ENCODE data around the gene GNRH2. TPM values are rescaled to one million over a fixed set of nuclear protein-coding genes. Genes with fewer than 3 reads are reported as not detected.
A peak's percentile ranks its signal among the peaks of the same experiment; 100 is the strongest.

GNRH2 gene
- 0.20 TPM for polyA plus RNA-seq (2013, experiment 1 of 2)
- polyA plus RNA-seq (2013, experiment 2 of 2): not detected

GRCh38 chr20:3043322-3043721, at the start of gene GNRH2:
GNRH2 (plus strand) TSS chr20:3043622; CDS start chr20:3044415, 793 bp downstream.
- H3K79me1 ChIP-seq (ENCODE audit: low read length): peaks cover 12% of the 10 kb centered on the region
- no peak within 1 kb of the TSS for H3K56ac ChIP-seq (ENCODE audit: low read length)
- H3K4ac ChIP-seq (ENCODE audit: low read depth, low read length): no peak within 1 kb of the TSS
- H2BK15ac ChIP-seq (replicated peaks; ENCODE audit: low read depth): no peak within 1 kb of the TSS
- no peak within 1 kb of the TSS for H2AK5ac ChIP-seq (ENCODE audit: low read length)
- H3K4me2 ChIP-seq (ENCODE audit: low read length): no peak within 1 kb of the TSS
- no peak within 1 kb of the TSS for H4K5ac ChIP-seq (ENCODE audit: low read length)
- no CpG with 5 or more reads among the region's 3 CpGs for WGBS (ENCODE audit: extremely low coverage, insufficient coverage, low lambda C conversion rate)
- no peak within 1 kb of the TSS for H3K23ac ChIP-seq (ENCODE audit: low read length)
- H3K79me2 ChIP-seq (ENCODE audit: control insufficient read depth, insufficient read depth, low read length): peaks cover 10% of the 10 kb centered on the region
- H2BK120ac ChIP-seq (ENCODE audit: low read depth, low read length): no peak within 1 kb of the TSS
- no peak within 1 kb of the TSS for H3K9ac ChIP-seq (ENCODE audit: low read length)
- H3K18ac ChIP-seq (ENCODE audit: low read length): no peak within 1 kb of the TSS
- H3K36me3 ChIP-seq (ENCODE audit: control insufficient read depth, insufficient read depth, low read length): peaks cover 5% of the 10 kb centered on the region
- H3K27ac ChIP-seq (ENCODE audit: low read depth, low read length): no peak within 1 kb of the TSS
- H2BK5ac ChIP-seq (ENCODE audit: low read length): no peak within 1 kb of the TSS
- no peak within 1 kb of the TSS for H4K8ac ChIP-seq (ENCODE audit: low read depth, low read length)
- peaks cover 3% of the 10 kb centered on the region for H3K4me1 ChIP-seq (ENCODE audit: control insufficient read depth, low read depth, low read length)
- H3K27me3 ChIP-seq (ENCODE audit: insufficient read depth, low read length, poor library complexity): no peaks in the 10 kb centered on the region
- DNase-seq: no peak
- H3K4me3 ChIP-seq (ENCODE audit: low read length): no peak within 1 kb of the TSS

- H3K36me3 ChIP-seq (ENCODE audit: control insufficient read depth, insufficient read depth, low read length): no peaks in the 10 kb centered on the region
- no peak overlapping the region for H4K8ac ChIP-seq (ENCODE audit: low read depth, low read length)
- no peaks in the 10 kb centered on the region for H3K4me1 ChIP-seq (ENCODE audit: control insufficient read depth, low read depth, low read length)
- no peak overlapping the region for H3K4ac ChIP-seq (ENCODE audit: low read depth, low read length)
- H3K18ac ChIP-seq (ENCODE audit: low read length): no peak overlapping the region
- no peak overlapping the region for H3K56ac ChIP-seq (ENCODE audit: low read length)
- no peak overlapping the region for H3K4me3 ChIP-seq (ENCODE audit: low read length)
- no CpG with 5 or more reads among the region's 2 CpGs for WGBS (ENCODE audit: extremely low coverage, insufficient coverage, low lambda C conversion rate)
- H3K23ac ChIP-seq (ENCODE audit: low read length): no peak overlapping the region
- H3K79me1 ChIP-seq (ENCODE audit: low read length): no peaks in the 10 kb centered on the region
- H3K27ac ChIP-seq (ENCODE audit: low read depth, low read length): no peak overlapping the region
- no peak overlapping the region for H2BK120ac ChIP-seq (ENCODE audit: low read depth, low read length)
- H3K27me3 ChIP-seq (ENCODE audit: insufficient read depth, low read length, poor library complexity): no peaks in the 10 kb centered on the region
- no peaks in the 10 kb centered on the region for H3K79me2 ChIP-seq (ENCODE audit: control insufficient read depth, insufficient read depth, low read length)
- no peak for DNase-seq
- no peak overlapping the region for H3K4me2 ChIP-seq (ENCODE audit: low read length)
- H2AK5ac ChIP-seq (ENCODE audit: low read length): no peak overlapping the region
- H4K5ac ChIP-seq (ENCODE audit: low read length): no peak overlapping the region
- no peak overlapping the region for H2BK5ac ChIP-seq (ENCODE audit: low read length)
- H2BK15ac ChIP-seq (replicated peaks; ENCODE audit: low read depth): no peak overlapping the region
- no peak overlapping the region for H3K9ac ChIP-seq (ENCODE audit: low read length)
Measured at GRCh38 chr20:2995796-2996195, 47.6 kb upstream of the GNRH2 start.

GRCh38 chr20:2998728-2999127, 44.7 kb upstream of the GNRH2 start:
- Histone ChIP-seq H4K5ac (ENCODE audit: low read length) (no peak overlapping the region), H3K18ac (ENCODE audit: low read length) (no peak overlapping the region), H4K8ac (ENCODE audit: low read depth, low read length) (no peak overlapping the region), H3K23ac (ENCODE audit: low read length) (no peak overlapping the region), H3K56ac (ENCODE audit: low read length) (no peak overlapping the region), H3K27ac (ENCODE audit: low read depth, low read length) (no peak overlapping the region), H2BK5ac (ENCODE audit: low read length) (no peak overlapping the region), H2BK120ac (ENCODE audit: low read depth, low read length) (no peak overlapping the region), H3K79me1 (ENCODE audit: low read length) (no peaks in the 10 kb centered on the region), H3K36me3 (ENCODE audit: control insufficient read depth, insufficient read depth, low read length) (peaks cover 2% of the 10 kb centered on the region), H3K4me3 (ENCODE audit: low read length) (no peak overlapping the region), H3K4me2 (ENCODE audit: low read length) (no peak overlapping the region), H3K27me3 (ENCODE audit: insufficient read depth, low read length, poor library complexity) (no peaks in the 10 kb centered on the region), H3K4me1 (ENCODE audit: control insufficient read depth, low read depth, low read length) (no peaks in the 10 kb centered on the region), H3K79me2 (ENCODE audit: control insufficient read depth, insufficient read depth, low read length) (no peaks in the 10 kb centered on the region), H2BK15ac (replicated peaks; ENCODE audit: low read depth) (no peak overlapping the region), H3K9ac (ENCODE audit: low read length) (no peak overlapping the region), H2AK5ac (ENCODE audit: low read length) (no peak overlapping the region), H3K4ac (ENCODE audit: low read depth, low read length) (no peak overlapping the region)
- DNase-seq: no peak

GRCh38 chr20:3000852-3001523, 42.4 kb upstream of the GNRH2 start:
- Histone ChIP-seq H2BK120ac (ENCODE audit: low read depth, low read length) (no peak overlapping the region), H3K27me3 (ENCODE audit: insufficient read depth, low read length, poor library complexity) (no peaks in the 10 kb centered on the region), H2AK5ac (ENCODE audit: low read length) (no peak overlapping the region), H3K4me3 (ENCODE audit: low read length) (no peak overlapping the region), H3K27ac (ENCODE audit: low read depth, low read length) (no peak overlapping the region), H3K56ac (ENCODE audit: low read length) (no peak overlapping the region), H2BK5ac (ENCODE audit: low read length) (no peak overlapping the region), H3K9ac (ENCODE audit: low read length) (no peak overlapping the region), H3K4me1 (ENCODE audit: control insufficient read depth, low read depth, low read length) (no peaks in the 10 kb centered on the region), H4K5ac (ENCODE audit: low read length) (no peak overlapping the region), H3K18ac (ENCODE audit: low read length) (no peak overlapping the region), H3K4me2 (ENCODE audit: low read length) (no peak overlapping the region), H3K79me2 (ENCODE audit: control insufficient read depth, insufficient read depth, low read length) (no peaks in the 10 kb centered on the region), H2BK15ac (replicated peaks; ENCODE audit: low read depth) (no peak overlapping the region), H3K36me3 (ENCODE audit: control insufficient read depth, insufficient read depth, low read length) (peaks cover 2% of the 10 kb centered on the region), H4K8ac (ENCODE audit: low read depth, low read length) (no peak overlapping the region), H3K4ac (ENCODE audit: low read depth, low read length) (no peak overlapping the region), H3K23ac (ENCODE audit: low read length) (no peak overlapping the region), H3K79me1 (ENCODE audit: low read length) (no peaks in the 10 kb centered on the region)
- peak; percentile 70 for DNase-seq
- WGBS (ENCODE audit: extremely low coverage, insufficient coverage, low lambda C conversion rate): no CpG with 5 or more reads among the region's 7 CpGs

- Histone ChIP-seq H2BK15ac (replicated peaks; ENCODE audit: low read depth) (no peak overlapping the region), H3K4me2 (ENCODE audit: low read length) (no peak overlapping the region), H4K5ac (ENCODE audit: low read length) (no peak overlapping the region), H3K4me3 (ENCODE audit: low read length) (no peak overlapping the region), H3K27me3 (ENCODE audit: insufficient read depth, low read length, poor library complexity) (no peaks in the 10 kb centered on the region), H3K79me1 (ENCODE audit: low read length) (no peaks in the 10 kb centered on the region), H3K4ac (ENCODE audit: low read depth, low read length) (no peak overlapping the region), H3K79me2 (ENCODE audit: control insufficient read depth, insufficient read depth, low read length) (no peaks in the 10 kb centered on the region), H2BK120ac (ENCODE audit: low read depth, low read length) (no peak overlapping the region), H3K23ac (ENCODE audit: low read length) (no peak overlapping the region), H3K36me3 (ENCODE audit: control insufficient read depth, insufficient read depth, low read length) (peaks cover 2% of the 10 kb centered on the region), H4K8ac (ENCODE audit: low read depth, low read length) (no peak overlapping the region), H3K4me1 (ENCODE audit: control insufficient read depth, low read depth, low read length) (no peaks in the 10 kb centered on the region), H3K56ac (ENCODE audit: low read length) (no peak overlapping the region), H2BK5ac (ENCODE audit: low read length) (no peak overlapping the region), H3K9ac (ENCODE audit: low read length) (no peak overlapping the region), H2AK5ac (ENCODE audit: low read length) (no peak overlapping the region), H3K27ac (ENCODE audit: low read depth, low read length) (no peak overlapping the region), H3K18ac (ENCODE audit: low read length) (no peak overlapping the region)
- DNase-seq: no peak
- no CpG with 5 or more reads among the region's 2 CpGs for WGBS (ENCODE audit: extremely low coverage, insufficient coverage, low lambda C conversion rate)
Measured at GRCh38 chr20:3003416-3003815, 40.0 kb upstream of the GNRH2 start.
